BLaER1 (cell line): ENCODE measurements around the gene RCOR2.

Source experiments
- H3K27ac ChIP-seq: shearing (Covaris generic); formaldehyde crosslinking; 2 replicates; pipeline ENCODE4 v1.8.1; 2022
- H3K27me3 ChIP-seq: shearing (Covaris generic); formaldehyde crosslinking; 2 replicates; pipeline ENCODE4 v1.8.1; 2022
- H3K36me3 ChIP-seq: shearing (Covaris generic); formaldehyde crosslinking; 2 replicates; pipeline ENCODE4 v1.8.1; 2022
- H3K4me1 ChIP-seq: shearing (Covaris generic); formaldehyde crosslinking; 2 replicates; pipeline ENCODE4 v1.8.1; 2022
- H3K4me2 ChIP-seq: shearing (Covaris generic); formaldehyde crosslinking; 2 replicates; pipeline ENCODE4 v1.8.1; 2022
- H3K4me3 ChIP-seq: shearing (Covaris generic); formaldehyde crosslinking; 2 replicates; pipeline ENCODE4 v1.8.1; 2022
- H3K9ac ChIP-seq: shearing (Covaris generic); formaldehyde crosslinking; 2 replicates; pipeline ENCODE4 v1.8.1; 2022
- H3K9me3 ChIP-seq: shearing (Covaris generic); formaldehyde crosslinking; 2 replicates; pipeline ENCODE4 v1.8.1; 2022
- H4K20me1 ChIP-seq: shearing (Covaris generic); formaldehyde crosslinking; 2 replicates; pipeline ENCODE4 v1.8.1; 2022
- Cebpa-rat ChIP-seq: shearing (Covaris generic); IDR thresholded peaks from 2 replicates; pipeline ENCODE4 v1.8.1; 2022

The RCOR2 gene

GRCh38 chr11:63883791-63884190 is 33.2 kb downstream of the RCOR2 start:
- Histone ChIP-seq H3K9ac (no peak overlapping the region), H3K9me3 (no peaks in the 10 kb centered on the region), H4K20me1 (peaks cover 100% of the 10 kb centered on the region), H3K4me1 (peaks cover 66% of the 10 kb centered on the region), H3K4me2 (no peak overlapping the region), H3K27me3 (no peaks in the 10 kb centered on the region), H3K36me3 (peaks cover 37% of the 10 kb centered on the region), H3K27ac (no peak overlapping the region), H3K4me3 (no peak overlapping the region)
- no peak for TF ChIP-seq Cebpa-rat

DNA sequence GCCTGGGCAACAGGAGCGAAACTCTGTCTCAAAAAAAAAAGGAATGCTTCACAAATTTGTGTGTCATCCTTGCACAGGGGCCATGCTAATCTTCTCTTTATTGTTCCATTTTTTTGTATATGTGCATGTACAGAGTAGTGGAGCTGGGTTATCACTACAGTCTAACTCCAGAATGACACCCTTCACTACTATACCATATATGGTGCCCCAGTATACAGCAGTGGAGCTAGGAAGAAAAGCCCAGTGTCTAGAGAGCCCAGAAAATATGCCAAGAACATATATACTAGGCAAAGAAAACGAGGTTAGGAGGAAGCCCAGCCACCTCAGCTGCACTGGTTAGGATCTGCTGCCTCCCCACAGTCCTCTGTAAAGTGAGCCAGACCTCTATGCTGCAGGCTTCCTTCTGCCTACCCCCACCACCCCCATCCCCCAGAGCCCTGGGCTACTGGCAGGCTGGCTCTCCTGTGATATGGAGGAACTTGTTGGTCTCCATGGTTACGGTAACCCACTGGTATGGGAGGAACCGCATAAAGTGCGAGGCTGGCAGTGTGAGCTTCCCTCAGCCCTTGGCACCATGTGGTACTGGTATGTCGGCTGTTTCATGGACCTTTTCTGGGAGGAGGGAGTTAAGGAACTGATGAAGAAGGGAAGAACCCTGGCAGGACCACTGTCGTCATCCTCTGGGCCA is 34.3 kb downstream of the RCOR2 start:
- Histone ChIP-seq H3K4me2 (peak overlapping the region; percentile 58), H3K9me3 (no peaks in the 10 kb centered on the region), H3K27ac (no peak overlapping the region), H3K9ac (no peak overlapping the region), H4K20me1 (peaks cover 100% of the 10 kb centered on the region), H3K4me3 (no peak overlapping the region), H3K27me3 (no peaks in the 10 kb centered on the region), H3K4me1 (peaks cover 56% of the 10 kb centered on the region), H3K36me3 (peaks cover 47% of the 10 kb centered on the region)
- TF ChIP-seq Cebpa-rat, result no peak

GRCh38 chr11:63880403-63880790 is 36.6 kb downstream of the RCOR2 start:
- H4K20me1 ChIP-seq, result peaks cover 100% of the 10 kb centered on the region
- no peak overlapping the region for H3K9ac ChIP-seq
- no peak for TF ChIP-seq Cebpa-rat
- H3K4me2 ChIP-seq, result peak overlapping the region; percentile 37; the same call in 1 of the 2 replicates
- peaks cover 60% of the 10 kb centered on the region for H3K36me3 ChIP-seq
- H3K27ac ChIP-seq, result no peak overlapping the region
- H3K4me3 ChIP-seq, result no peak overlapping the region
- H3K27me3 ChIP-seq, result no peaks in the 10 kb centered on the region
- H3K9me3 ChIP-seq, result no peaks in the 10 kb centered on the region
- peaks cover 39% of the 10 kb centered on the region for H3K4me1 ChIP-seq

DNA sequence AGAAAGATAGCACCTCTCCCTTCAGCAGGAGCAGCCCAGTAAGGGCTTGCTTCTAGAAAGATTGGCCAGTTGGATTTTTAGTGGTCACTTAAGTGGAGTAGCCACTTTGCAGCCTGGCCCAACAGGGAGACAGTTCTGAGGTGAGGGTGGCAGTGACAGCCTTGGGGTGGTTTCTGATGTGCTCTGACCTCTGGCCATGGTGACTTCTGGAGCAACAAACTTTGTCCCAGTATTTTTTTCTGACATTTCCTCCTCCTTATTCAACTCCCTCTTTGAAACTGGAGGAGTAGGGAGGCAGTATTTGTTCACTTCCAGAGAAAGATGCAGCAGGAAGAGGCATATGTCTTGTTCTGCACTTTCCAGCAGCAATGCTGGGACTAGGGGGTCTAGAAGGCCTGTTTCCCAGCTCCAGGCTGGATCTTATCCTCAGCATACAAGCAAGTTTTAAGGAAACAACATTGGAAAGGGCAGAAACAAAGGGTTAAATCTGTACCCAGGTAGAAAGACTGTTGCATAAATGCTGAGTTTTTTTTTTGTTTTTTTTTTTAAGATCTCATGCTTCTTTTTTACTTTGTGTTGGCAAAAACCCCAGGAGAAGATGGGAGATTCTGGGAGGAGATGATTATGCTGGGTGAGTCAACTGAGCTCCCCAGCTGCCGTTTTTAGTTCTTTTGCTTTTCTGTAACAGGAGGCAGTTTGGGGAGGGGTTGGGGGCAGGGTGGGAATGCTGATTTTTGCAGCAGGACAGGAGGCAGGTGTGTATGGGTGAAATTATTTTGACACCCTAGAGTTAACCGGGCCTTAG is 37.2 kb downstream of the RCOR2 start:
- no peak for TF ChIP-seq Cebpa-rat
- Histone ChIP-seq H3K9ac (no peak overlapping the region), H3K27ac (no peak overlapping the region), H3K27me3 (no peaks in the 10 kb centered on the region), H3K4me1 (peaks cover 42% of the 10 kb centered on the region), H3K4me3 (no peak overlapping the region), H4K20me1 (peaks cover 100% of the 10 kb centered on the region), H3K9me3 (no peaks in the 10 kb centered on the region), H3K4me2 (no peak overlapping the region), H3K36me3 (peaks cover 59% of the 10 kb centered on the region)

- TF ChIP-seq Cebpa-rat, result no peak
- H4K20me1 ChIP-seq, result peaks cover 100% of the 10 kb centered on the region
Observed at GRCh38 chr11:63877658-63878241, 39.2 kb downstream of the RCOR2 start.

DNA sequence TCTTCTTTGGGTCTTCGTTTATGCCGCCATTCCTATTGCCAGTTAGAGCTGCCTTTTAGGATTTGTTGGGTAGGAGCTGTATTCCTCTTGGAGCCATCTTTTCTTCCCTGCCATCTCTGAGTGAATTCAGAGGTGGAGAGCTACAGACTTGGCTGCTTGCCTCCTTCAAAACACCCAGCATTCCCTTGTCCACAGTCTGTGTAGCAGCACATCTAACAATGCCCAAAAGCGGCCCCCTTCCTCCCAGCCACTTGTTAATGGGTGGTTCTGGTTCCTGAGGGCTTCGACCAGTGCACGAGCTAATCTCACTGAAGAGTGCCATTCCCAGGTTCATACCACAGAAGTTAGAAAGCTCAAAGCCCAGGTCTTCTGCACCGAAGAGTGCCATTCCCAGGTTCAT is 40.3 kb downstream of the RCOR2 start:
- peaks cover 99% of the 10 kb centered on the region for H4K20me1 ChIP-seq

More at GRCh38 chr11:63877658-63878241, 39.2 kb downstream of the RCOR2 start:
- Histone ChIP-seq H3K4me2 (no peak overlapping the region), H3K27ac (no peak overlapping the region), H3K27me3 (no peaks in the 10 kb centered on the region), H3K36me3 (peaks cover 65% of the 10 kb centered on the region), H3K4me3 (no peak overlapping the region), H3K9me3 (no peaks in the 10 kb centered on the region), H3K9ac (no peak overlapping the region), H3K4me1 (peaks cover 53% of the 10 kb centered on the region)

GRCh38 chr11:63875506-63876065 is 41.4 kb downstream of the RCOR2 start:
- H4K20me1 ChIP-seq, result peaks cover 99% of the 10 kb centered on the region
- peaks cover 64% of the 10 kb centered on the region for H3K36me3 ChIP-seq
- peaks cover 53% of the 10 kb centered on the region for H3K4me1 ChIP-seq
- H3K4me3 ChIP-seq, result no peak overlapping the region
- H3K27me3 ChIP-seq, result no peaks in the 10 kb centered on the region
- H3K4me2 ChIP-seq, result no peak overlapping the region
- TF ChIP-seq Cebpa-rat, result no peak
- no peak overlapping the region for H3K9ac ChIP-seq
- H3K9me3 ChIP-seq, result no peaks in the 10 kb centered on the region
- H3K27ac ChIP-seq, result no peak overlapping the region

More for the DNA sequence above, 40.3 kb downstream of the RCOR2 start:
- TF ChIP-seq Cebpa-rat, result no peak
- no peak overlapping the region for H3K4me3 ChIP-seq
- no peak overlapping the region for H3K4me2 ChIP-seq
- H3K27ac ChIP-seq, result no peak overlapping the region
- no peak overlapping the region for H3K9ac ChIP-seq
- H3K36me3 ChIP-seq, result peaks cover 65% of the 10 kb centered on the region
- H3K27me3 ChIP-seq, result no peaks in the 10 kb centered on the region
- H3K4me1 ChIP-seq, result peaks cover 53% of the 10 kb centered on the region
- no peaks in the 10 kb centered on the region for H3K9me3 ChIP-seq

DNA sequence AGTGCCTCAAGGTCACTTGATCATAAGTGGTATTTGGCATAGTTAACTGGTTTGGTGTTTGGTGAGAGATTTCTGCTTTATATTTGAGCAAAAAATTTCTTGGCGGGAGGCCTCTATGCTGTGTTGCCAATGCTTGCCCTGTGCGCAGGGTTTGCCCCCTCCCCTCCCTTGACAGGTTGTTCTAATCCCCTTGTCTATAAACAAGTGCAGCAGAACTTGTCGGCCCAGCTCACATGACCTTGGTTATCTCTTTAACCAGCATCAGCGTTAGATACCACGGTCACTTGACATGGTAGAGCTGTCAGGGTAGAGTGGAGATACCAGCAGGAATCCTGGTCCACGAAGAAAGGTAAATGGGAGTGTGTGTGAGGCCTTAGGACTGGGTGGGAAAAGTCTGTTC is 42.5 kb downstream of the RCOR2 start:
- no peak for TF ChIP-seq Cebpa-rat
- no peak overlapping the region for H3K9ac ChIP-seq
- peaks cover 99% of the 10 kb centered on the region for H4K20me1 ChIP-seq
- peaks cover 57% of the 10 kb centered on the region for H3K36me3 ChIP-seq
- peaks cover 58% of the 10 kb centered on the region for H3K4me1 ChIP-seq
- no peak overlapping the region for H3K27ac ChIP-seq
- H3K27me3 ChIP-seq, result no peaks in the 10 kb centered on the region
- H3K9me3 ChIP-seq, result no peaks in the 10 kb centered on the region
- H3K4me2 ChIP-seq, result no peak overlapping the region
- H3K4me3 ChIP-seq, result no peak overlapping the region

- H3K4me3 ChIP-seq, result no peak overlapping the region
- H3K36me3 ChIP-seq, result peaks cover 45% of the 10 kb centered on the region
- H3K27me3 ChIP-seq, result no peaks in the 10 kb centered on the region
- peak overlapping the region; percentile 31 for H3K4me2 ChIP-seq
- H4K20me1 ChIP-seq, result peaks cover 99% of the 10 kb centered on the region
- TF ChIP-seq Cebpa-rat, result no peak
- no peak overlapping the region for H3K9ac ChIP-seq
- no peak overlapping the region for H3K27ac ChIP-seq
- H3K9me3 ChIP-seq, result no peaks in the 10 kb centered on the region
- H3K4me1 ChIP-seq, result peaks cover 67% of the 10 kb centered on the region
Observed at GRCh38 chr11:63873311-63873710, 43.7 kb downstream of the RCOR2 start.
